Activated CD8-positive, alpha-beta memory T cell treated with anti-CD3 and anti-CD28 coated beads, Interleukin-2, amount 50 U/mL, for 1 hour (primary cell): Measurements from ENCODE around the gene PCDHGC5.

ENCODE experiments used
- DNase-seq: peaks from one replicate; pipeline ENCODE4 v3.0.0-alpha.2; 2020; ENCODE audit errors: extremely low read depth

PCDHGC5 gene

DNA sequence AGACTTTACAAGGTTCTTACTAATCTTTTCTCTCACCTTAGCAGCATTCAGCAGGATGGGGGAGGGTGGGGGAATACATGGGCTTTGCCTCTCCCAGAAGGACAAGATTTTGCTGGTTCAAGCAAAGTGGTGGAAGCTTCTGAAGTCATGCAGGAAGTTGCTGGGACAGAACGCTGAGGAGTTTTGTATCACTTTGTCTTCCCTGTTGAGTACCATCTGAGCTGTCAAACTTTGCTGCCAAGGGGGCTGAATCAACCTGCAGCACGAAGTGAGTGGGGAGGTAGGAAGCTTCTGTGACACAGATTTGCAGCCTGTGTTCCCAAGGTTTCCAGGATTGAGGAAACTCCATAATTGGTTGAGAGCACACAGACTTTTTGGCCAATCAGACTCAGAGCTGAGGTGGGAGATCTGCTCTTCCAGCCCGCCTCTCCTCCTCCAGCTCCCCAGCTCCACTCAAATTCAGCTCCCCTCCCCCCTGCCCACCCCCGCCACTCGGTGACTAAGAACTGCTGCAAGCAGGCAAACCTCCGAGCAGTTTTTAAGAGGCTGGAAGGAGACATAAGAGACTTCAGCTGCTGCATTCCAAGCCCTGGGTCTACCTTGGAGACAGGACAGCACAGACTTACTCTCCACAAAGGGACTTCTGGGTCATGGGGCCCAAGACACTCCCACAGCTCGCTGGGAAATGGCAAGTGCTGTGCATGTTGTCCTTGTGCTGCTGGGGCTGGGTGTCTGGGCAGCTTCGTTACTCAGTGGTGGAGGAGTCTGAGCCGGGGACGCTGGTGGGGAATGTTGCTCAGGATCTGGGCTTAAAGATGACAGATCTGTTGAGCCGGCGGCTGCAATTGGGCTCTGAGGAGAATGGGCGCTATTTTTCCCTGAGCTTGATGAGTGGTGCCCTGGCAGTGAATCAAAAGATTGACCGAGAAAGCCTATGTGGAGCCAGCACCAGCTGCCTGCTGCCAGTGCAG lies at the start of gene PCDHGC5:
Gene PCDHGC5, plus strand, starts transcription at position 491 of the 971 bp plus-strand sequence. Its CDS starts 160 bp downstream, at position 651.
- DNase-seq = no peak

DNA sequence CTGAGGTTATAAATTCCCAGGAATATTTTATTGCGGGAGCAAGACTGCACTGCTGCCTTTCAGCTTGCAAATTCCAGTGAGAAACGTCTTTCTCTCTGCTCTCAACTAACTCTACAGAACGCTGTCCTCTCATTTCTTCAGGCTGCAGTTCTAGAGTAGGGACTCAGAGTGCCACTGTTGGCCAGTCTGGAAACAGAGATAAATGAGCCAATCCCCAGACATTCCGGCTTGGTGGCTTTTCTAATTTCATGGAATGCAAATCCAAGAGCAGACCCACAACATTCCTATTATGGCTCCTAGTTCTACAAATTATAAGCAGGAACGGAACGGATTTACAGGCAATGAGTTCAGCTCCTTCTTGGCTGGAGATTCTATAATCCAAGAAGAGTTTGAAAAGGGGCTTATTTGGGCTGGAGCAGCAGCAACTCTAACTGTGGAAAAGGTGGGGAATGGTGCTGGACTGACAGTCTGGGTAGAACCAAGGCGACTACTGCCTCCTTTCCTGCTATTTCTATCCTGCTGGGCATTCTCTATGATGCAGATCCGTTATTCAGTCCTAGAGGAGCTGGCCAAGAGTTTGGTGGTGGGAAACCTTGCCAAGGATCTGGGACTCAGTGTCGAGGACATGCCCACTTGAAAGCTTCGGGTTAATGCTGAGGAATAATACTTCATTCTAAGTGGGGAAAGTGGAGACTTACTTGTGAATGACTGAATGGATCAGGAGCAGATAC lies 49.3 kb upstream of the PCDHGC5 start:
- no peak for DNase-seq

DNA sequence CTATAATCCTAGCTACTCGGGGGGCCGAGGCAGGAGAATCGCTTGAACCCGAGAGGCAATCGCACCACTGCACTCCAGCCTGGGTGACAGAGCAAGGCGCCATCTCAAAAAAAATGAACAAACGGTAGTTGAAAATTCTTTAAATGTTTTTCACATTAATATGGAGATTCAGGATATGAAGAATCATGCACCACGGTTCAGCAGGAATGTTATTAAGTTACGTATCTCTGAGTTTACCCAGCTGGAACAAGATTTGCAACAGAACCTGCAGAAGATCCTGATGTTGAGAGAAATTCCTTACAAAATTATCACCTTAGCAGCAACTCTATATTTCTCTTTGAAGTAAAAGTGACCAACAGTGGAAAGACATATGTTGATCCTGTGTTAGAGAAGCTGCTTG lies 48.5 kb upstream of the PCDHGC5 start:
- no peak for DNase-seq

DNA sequence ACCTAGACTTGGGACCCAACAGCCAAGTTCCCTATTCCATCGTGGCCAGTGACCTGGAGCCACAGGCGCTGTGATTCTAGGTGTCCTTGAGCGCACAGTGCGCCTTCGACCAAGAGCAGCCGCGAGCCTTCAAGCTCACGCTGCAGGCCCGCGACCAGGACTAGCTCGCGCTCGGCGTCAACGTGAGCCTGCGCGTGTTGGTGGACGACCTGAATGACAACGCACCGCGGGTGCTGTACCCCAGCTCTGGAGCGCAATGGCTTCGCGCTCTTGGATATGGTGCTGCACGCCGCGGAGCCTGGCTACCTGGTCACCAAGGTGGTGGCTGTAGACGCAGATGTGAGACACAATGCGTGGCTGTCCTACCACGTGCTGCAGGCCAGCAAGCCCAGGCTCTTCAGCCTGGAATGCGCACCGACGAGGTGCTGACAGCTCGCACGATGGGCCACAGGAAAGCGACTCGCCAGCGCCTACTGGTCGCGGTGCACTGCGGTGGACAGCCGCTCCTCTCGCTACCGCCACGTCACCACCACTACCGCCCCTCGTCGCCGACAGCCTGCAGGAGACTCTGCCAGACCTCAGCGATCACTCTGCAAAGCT lies 47.2 kb upstream of the PCDHGC5 start:
- DNase-seq = no peak

DNA sequence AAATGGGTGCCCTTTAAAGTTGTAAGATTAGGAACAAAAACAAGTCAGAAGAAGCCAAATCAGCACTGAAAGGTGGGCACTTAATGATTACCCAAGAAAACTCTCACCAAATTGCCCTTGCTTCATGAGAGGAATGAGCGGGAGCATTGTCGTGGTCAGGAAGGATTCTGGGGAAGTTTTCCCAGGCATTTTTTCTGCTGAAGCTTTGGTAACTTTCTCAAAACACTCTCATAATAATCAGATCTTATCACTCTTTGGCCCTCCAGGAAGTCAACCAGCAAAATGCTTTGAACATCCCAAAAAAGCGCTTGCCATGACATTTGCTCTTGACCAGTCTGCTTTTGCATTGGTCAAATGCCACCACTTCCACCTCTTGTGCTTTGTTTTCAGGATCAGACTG lies 23.5 kb upstream of the PCDHGC5 start:
- no peak for DNase-seq

DNA sequence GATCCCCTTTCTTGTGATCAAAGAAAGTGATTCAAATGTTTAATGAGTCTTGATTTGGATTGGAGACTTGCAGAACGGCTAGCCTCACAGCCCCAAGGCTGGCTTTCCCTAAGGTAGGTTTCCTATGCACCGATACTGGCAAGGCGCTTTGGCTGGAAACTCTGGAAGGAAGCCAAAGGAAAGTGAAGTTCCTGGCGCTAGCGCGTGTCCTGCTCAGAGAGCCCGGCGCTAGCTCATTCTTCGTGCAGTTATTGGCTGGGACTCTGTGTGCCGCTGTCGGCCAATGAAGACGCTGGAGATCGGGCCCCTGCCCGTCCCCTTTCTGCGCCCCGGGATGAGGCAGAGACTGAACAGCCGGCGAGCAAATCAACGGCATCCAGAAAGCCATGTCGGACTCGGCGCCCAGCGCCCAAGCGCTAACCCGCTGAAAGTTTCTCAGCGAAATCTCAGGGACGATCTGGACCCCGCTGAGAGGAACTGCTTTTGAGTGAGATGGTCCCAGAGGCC lies 13.2 kb upstream of the PCDHGC5 start, which contains the start of gene PCDHGC3:
Gene PCDHGC3, plus strand, starts transcription at position 342 of the 507 bp plus-strand sequence. Its CDS starts 151 bp downstream, at position 493.
- DNase-seq = no peak

DNA sequence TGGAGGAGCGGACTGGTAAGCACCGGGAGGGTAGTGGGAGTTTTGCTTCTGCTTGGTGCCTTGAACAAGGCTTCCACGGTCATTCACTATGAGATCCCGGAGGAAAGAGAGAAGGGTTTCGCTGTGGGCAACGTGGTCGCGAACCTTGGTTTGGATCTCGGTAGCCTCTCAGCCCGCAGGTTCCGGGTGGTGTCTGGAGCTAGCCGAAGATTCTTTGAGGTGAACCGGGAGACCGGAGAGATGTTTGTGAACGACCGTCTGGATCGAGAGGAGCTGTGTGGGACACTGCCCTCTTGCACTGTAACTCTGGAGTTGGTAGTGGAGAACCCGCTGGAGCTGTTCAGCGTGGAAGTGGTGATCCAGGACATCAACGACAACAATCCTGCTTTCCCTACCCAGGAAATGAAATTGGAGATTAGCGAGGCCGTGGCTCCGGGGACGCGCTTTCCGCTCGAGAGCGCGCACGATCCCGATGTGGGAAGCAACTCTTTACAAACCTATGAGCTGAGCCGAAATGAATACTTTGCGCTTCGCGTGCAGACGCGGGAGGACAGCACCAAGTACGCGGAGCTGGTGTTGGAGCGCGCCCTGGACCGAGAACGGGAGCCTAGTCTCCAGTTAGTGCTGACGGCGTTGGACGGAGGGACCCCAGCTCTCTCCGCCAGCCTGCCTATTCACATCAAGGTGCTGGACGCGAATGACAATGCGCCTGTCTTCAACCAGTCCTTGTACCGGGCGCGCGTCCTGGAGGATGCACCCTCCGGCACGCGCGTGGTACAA lies 12.6 kb upstream of the PCDHGC5 start:
- no peak for DNase-seq

DNA sequence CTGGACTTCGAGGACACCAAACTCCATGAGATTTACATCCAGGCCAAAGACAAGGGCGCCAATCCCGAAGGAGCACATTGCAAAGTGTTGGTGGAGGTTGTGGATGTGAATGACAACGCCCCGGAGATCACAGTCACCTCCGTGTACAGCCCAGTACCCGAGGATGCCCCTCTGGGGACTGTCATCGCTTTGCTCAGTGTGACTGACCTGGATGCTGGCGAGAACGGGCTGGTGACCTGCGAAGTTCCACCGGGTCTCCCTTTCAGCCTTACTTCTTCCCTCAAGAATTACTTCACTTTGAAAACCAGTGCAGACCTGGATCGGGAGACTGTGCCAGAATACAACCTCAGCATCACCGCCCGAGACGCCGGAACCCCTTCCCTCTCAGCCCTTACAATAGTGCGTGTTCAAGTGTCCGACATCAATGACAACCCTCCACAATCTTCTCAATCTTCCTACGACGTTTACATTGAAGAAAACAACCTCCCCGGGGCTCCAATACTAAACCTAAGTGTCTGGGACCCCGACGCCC lies 11.8 kb upstream of the PCDHGC5 start:
- no peak for DNase-seq

DNA sequence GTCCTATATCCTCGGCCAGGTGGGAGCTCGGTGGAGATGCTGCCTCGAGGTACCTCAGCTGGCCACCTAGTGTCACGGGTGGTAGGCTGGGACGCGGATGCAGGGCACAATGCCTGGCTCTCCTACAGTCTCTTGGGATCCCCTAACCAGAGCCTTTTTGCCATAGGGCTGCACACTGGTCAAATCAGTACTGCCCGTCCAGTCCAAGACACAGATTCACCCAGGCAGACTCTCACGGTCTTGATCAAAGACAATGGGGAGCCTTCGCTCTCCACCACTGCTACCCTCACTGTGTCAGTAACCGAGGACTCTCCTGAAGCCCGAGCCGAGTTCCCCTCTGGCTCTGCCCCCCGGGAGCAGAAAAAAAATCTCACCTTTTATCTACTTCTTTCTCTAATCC lies 11.1 kb upstream of the PCDHGC5 start:
- DNase-seq = no peak

DNA sequence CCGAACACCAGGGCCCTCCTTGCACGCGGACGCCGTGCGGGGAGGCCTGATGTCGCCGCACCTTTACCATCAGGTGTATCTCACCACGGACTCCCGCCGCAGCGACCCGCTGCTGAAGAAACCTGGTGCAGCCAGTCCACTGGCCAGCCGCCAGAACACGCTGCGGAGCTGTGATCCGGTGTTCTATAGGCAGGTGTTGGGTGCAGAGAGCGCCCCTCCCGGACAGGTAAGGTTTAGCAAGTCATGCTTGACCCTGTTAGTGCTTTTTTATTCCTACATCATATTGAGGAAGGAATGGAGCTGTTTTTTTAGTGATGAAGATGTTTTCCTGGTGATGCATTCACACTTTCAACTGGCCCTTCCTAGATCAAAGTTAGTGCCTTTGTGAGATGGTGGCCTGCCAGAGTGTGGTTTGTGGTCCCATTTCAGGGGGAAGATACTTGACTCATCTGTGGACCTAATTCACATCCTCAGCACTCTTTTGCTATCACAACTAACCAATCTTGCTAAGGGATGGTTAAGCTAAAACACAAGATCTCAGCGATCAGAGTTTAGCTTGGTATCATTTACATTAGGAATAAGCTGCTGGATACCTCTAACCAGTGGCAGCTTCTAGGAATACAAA lies 10.4 kb upstream of the PCDHGC5 start:
- no peak for DNase-seq

DNA sequence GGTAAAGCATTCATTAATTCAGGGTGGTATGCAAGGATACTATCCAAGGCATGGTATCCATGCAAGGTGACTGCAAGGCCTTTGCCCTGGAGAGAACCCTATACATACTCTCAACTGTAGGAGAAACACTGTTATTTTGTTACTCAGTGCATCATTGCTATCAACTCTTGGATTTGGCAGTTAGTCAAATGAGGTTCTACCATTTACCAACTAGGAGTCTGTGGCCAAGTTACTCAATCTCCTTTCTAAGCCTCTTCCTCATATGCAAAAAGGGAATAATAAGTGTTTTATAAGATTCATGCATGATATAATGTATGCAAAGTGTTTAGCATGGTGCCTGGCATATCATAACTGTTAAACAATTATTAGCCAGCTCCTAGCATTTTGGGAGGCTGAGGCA lies 9.1 kb upstream of the PCDHGC5 start:
- DNase-seq = no peak

DNA sequence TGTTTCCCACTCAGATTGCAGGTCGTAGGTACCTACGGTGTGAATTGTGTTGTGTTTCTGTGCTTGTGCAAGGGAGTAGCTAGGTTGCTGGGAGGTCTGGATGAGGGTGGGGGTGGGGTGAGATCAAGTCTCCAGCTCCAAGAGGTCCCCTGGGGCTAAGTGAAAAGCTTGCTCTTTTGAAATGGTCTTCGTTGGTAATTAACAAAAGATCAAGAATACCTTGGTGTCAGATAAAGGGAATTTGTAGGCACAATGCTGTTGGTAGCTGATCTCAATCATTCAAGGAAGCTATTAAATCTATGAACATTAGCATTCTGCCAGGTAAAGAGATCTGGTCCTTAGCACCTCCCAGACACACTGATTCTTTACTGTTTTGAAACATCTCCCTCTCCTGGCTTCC lies 5.0 kb upstream of the PCDHGC5 start:
- DNase-seq = no peak

DNA sequence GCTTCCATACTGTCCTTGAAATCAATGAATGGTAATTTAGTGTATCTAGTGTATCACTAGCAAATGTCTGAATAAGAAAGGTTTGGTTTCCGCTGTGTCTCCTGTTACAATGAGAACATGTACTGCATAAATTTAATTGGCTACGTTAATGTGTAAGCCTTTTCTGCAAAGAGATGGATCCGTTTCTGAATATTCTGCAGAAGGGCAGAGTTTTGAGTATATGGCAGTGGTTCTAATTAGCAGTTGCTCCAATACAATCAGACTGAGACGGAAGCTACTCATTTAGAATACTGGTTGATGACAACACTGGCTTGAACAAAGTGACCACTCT lies 4.6 kb upstream of the PCDHGC5 start:
- no peak for DNase-seq

DNA sequence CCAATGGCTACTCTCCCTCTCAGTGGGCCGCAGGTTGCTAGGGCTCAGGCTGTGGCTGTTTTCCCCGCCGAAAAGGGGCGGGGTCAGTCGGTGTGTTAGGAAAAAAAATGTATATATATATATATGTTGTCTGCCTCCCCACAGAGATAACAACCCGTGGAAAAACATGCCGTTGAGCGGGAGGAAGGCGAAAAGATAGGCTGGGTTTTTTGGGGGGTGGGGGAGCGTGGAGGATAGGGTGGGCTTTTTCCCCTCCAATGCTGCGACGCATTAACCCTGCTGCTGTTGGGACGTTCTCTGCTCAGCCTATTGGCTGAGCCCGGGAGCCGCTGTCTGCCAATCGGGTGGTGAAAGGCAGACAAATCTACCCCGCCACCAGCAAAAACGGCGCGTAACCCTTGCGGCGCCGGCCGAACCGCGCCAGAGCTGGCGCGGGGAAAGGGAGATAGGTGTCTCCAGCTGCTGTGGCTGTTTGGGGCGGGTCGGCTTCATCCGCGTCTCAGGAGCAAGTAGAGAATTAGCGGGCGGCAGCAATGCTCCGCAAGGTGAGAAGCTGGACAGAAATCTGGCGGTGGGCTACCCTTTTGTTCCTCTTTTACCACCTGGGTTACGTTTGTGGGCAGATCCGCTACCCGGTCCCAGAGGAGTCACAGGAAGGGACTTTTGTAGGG lies 4.1 kb upstream of the PCDHGC5 start, which contains the start of gene PCDHGC4:
Gene PCDHGC4, plus strand, starts transcription at position 390 of the 671 bp plus-strand sequence. Its CDS starts 144 bp downstream, at position 534.
- DNase-seq = no peak

DNA sequence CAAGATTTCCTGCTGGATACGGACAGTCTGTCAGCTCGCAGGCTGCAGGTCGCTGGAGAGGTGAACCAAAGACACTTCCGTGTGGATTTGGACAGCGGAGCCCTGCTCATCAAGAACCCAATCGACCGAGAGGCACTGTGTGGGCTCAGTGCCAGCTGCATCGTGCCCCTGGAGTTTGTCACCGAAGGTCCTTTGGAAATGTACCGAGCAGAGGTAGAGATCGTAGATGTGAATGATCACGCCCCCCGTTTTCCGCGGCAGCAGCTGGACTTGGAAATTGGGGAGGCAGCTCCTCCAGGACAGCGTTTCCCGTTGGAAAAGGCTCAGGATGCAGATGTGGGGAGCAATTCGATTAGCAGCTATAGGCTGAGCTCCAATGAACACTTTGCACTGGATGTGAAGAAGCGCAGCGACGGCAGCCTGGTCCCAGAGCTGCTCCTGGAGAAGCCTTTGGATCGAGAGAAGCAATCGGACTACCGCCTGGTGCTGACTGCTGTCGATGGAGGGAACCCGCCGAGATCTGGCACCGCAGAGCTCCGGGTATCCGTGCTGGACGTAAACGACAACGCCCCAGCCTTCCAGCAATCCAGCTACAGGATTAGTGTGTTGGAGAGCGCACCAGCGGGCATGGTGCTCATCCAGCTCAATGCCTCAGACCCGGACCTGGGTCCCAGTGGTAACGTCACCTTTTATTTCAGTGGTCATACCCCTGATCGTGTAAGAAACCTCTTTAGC lies 3.4 kb upstream of the PCDHGC5 start:
- DNase-seq = no peak

DNA sequence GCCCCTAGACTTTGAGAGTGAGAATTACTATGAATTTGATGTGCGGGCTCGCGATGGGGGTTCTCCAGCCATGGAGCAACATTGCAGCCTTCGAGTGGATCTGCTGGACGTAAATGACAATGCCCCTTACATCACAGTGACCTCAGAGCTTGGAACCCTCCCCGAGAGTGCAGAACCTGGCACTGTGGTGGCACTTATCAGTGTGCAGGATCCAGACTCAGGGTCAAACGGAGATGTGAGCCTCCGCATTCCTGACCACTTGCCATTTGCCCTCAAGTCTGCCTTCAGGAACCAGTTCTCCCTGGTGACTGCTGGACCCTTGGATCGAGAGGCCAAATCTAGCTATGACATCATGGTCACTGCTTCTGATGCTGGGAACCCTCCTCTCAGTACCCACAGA lies 2.8 kb upstream of the PCDHGC5 start:
- DNase-seq = no peak

DNA sequence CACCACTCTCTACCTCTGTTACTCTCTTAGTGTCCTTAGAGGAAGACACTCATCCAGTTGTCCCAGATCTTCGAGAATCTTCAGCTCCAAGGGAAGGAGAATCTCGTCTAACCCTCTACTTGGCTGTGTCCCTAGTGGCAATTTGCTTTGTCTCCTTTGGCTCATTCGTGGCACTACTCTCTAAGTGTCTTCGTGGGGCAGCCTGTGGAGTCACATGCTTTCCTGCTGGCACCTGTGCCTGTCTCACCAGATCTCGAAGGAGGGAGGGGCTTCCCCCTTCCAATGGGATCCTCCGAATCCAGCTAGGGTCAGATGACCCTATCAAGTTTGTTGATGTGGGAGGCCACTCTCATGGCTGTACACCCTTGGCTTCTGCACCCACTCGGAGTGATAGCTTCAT lies 1.8 kb upstream of the PCDHGC5 start:
- no peak for DNase-seq

DNA sequence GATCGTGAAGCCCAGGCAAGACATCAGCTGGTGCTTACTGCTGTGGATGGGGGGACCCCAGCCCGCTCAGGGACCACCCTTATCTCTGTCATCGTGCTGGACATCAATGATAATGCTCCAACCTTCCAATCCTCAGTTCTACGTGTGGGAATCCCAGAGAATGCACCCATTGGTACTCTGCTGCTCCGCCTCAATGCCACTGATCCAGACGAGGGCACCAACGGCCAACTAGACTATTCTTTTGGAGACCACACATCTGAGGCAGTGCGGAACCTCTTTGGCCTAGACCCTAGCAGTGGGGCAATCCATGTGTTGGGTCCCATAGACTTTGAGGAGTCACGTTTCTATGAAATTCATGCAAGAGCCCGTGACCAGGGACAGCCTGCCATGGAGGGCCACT lies 960 bp downstream of the PCDHGC5 start:
- no peak for DNase-seq

DNA sequence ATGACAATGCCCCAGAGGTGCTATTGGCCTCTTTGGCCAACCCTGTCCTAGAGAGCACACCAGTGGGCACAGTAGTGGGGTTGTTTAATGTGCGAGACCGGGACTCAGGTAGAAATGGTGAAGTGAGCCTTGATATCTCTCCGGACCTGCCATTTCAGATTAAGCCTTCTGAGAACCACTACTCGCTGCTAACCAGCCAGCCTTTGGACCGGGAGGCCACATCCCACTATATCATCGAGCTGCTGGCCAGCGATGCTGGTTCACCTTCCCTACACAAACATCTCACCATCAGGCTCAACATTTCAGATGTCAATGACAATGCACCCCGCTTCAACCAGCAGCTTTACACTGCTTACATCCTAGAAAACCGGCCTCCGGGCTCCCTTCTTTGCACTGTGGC lies 1.4 kb downstream of the PCDHGC5 start:
- DNase-seq = no peak
